GM21717 (cell line): ENCODE results near the gene TGFB3.
A peak's percentile ranks its signal among the peaks of the same experiment; 100 is the strongest.
"Not testable (repeated sequence)": the region's sequence is repeated elsewhere in the genome, so short reads cannot be mapped to it uniquely, and the experiment has no call there.

Experiments used
- ATAC-seq: cut with Tn5 transposase; IDR thresholded peaks from one replicate; pipeline ENCODE4 v1.9.1; 2021; ENCODE audit warnings: mild to moderate bottlenecking, moderate library complexity; ENCODE audit not compliant: unreplicated experiment

TGFB3 gene

DNA sequence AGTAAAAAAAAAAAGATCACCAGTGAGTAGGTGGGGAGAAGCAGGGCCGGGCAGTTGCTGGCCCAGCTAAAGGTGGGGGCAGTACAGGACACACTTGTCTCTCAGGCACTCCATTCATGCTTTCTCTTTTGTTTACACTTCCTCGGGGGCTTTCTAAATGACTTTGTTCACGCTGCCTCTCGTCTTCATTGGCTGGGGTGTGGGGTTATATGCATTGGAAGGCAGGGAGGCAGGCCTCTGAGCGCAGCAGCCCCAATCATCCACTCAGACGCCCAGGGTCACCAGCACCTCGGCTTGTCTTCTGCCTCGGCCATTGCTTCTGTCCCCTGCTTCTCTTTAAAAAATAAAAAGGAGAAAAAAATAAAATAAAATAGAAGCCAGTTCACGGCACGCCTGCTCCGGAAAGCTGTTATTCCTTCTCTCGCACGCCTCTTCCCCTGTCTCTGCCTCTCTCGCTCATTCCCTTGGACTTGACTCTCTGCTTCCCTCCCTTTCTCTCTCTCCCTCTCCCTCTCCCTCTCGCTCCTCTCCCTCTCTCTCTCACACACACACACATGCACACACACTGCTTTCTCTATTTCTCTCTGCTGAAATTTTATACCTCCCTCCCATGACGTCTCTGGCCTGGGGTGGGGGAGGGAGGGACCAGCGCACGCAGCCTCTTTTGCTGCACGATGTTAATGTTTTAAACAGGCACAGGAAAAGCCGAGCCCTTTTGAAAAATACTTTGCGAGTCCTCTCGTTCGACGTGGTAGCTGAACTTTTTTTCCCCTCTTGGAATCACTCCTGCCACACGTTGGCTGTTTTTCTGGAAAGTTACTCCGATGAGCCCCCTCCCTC is at the start of gene TGFB3:
TSS of gene TGFB3 (minus strand) at position 570 of the 840 bp plus-strand sequence. CDS start 1,102 bp downstream, outside the sequence.
- ATAC-seq = peak; percentile 54

DNA sequence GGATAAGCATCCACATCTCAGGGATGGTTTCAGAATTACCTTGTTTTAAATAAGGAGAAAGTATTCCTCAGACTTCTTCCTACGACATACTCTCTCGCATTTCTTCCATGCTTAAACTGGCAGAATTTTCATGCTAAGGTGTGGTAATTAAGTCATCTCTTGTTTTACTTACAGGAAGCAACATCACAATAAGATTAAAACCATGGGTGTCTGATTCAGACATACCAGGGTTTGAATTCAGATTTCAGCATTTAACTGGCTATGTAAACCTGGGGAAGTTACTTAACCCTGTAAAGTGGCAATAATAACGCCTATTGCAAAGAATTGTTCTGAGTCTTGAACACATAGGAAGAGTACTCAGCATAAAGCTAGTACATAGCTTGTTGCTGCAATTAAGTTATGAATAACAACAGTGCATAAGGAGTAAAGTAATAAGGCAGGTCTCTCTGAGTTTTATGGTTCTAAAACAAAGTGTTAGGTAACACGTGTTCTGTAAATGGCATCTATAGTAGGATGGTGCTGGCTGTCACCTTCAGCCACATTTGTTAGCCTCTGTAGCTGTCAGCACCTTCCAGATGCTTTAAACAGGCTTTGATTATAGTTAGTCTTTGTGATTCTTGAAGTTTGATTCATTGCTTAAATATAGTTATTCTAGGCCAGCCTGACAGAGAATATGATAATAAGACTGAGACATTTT is 42.6 kb upstream of the TGFB3 start:
- ATAC-seq = no peak

DNA sequence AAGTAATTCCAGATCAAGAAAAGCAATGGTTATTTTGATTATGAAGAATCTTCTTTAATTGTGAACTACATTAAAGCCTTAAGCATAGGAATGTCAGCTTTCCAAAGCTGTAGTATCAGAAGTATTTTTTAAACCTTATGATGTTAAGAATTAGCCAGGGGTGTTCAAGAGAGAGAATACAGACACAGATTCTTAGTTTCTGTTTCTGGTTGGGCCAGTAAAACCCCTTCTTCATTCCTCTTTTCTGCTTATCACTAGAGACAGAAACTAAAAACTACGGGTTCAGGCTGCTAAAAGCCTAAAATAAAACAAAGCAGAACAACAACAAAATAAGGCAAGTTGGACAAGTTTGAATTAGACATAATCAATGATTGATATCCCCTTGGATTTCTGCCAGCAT is 42.0 kb upstream of the TGFB3 start:
- ATAC-seq = no peak

DNA sequence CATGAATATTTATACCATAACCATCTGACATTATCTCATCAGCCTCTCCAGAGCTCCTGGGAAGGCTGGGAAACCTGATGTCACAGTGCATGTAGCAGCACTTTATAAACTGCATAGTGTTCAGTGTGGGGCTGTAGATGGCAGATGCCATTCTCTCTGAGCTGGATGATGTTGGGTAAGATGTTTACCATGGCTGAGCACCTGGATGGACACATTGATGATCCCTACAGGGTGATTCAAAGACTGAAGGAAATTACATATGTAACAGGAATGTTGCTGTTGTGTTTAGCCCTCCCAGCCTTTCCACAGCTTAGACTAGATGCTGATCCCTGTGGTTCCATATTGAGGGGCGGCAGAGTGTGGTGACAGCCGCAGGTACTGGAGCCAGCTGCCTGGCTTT is 41.2 kb upstream of the TGFB3 start:
- no peak for ATAC-seq

DNA sequence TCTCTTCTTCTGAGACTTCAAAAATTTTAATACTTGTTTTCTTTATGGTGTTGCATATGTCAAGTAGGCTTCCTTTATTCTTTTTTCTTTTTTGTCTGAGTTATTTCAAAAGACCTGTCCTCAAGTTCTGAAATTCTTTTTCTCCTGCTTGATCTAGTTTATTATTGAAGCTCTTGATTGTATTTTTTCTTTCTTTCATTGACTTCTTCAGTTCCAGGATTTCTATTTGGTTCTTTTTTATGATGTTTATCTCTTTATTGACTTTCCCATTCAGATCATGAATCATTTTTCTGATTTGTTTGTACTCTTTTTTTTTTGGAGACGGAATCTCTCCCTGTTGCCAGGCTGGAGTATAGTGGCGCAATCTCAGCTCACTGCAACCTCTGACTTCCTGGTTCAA is 37.9 kb upstream of the TGFB3 start:
- ATAC-seq = no peak

DNA sequence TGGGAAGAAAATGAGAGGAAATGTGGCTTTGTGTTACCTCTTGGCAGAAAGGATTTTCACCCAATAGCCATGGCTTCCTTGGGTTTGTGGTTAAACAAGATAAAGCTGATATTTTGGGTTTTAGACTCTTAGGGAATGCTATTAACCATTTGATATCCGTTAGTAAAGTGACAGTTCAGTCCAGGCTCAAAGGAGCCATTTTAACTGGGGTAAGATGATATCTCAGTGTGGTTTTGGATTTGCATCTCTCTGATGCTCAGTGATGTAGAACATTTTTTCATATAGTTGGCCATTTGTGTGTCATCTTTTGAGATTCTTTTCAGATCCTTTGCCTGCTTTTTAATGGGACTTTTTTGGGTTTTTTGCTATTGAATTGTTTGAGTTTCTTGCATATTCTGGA is 33.9 kb upstream of the TGFB3 start:
- no peak for ATAC-seq

DNA sequence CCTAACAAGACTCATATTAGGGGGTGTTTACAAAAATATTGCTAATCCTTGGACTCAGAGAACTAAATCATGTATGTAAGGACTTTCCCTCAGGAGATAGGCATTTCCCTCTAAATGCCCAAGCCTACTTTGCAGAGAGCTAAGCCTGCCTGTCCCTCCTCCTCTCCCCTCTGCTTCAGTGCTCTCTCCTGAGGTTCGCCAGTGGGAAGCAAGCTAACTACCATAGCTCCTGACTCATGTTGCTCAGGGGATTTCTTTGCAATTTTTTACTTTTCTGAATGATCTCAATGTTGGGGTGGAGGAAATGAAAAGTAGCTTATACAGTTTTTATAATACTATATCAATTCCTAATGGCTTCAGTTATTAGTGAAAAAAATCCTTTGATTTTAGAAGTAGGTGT is 33.4 kb upstream of the TGFB3 start:
- ATAC-seq = no peak

DNA sequence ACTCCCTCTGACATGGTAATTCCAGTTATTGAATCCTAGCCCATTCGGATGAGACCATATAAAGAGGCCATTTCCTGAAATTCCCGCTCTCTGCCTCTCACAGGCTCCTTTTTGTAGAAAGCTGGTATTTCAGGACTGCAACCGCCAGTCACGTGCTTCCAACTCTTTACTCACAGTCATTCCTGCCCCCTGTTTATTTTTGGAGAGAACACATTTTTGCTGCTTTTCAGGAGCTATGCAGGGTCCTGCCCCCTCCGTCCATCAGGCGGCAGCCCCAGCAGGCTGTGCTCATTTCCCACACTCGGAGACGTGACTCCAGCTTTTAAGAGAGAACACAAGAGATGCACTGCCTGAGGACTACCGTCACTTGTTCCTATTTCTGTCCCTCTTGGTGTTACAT is 30.6 kb upstream of the TGFB3 start:
- ATAC-seq = no peak

DNA sequence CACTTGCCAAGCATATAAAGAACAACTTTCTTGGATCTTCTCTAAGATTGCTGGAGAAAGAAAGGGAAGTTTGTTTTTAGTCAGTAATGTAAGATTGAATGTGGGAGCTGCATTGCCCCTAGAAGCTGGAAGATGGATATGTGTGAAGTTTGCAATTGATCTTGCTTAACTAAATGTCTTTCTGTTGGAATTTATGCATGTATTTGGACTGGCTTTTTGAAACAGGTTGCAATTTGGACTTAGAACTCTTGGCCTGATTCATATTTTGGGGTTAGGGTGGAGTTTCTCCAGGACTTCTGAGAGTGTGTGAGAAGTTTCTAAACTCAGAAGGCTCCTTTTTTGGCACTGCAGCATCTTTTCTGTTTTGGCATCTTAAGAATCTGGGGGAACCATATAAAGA is 30.1 kb upstream of the TGFB3 start:
- ATAC-seq = no peak

DNA sequence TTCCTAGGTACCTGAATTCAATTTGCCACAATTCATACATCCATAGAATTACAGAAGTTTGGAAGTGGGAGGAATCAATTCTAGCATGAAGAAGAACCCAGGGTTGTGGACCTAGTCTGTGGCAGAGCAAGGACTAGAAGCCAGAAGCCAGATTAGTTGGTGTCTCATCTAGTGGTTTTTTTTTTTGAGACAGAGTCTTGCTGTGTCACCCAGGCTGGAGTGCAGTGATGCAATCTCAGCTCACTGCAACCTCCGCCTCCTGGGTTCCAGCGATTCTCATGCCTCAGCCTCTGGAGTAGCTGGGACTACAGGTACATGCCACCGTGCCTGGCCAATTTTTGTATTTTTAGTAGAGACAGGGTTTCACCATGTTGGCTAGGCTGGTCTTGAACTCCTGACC is 27.8 kb upstream of the TGFB3 start:
- not testable (repeated sequence) for ATAC-seq

DNA sequence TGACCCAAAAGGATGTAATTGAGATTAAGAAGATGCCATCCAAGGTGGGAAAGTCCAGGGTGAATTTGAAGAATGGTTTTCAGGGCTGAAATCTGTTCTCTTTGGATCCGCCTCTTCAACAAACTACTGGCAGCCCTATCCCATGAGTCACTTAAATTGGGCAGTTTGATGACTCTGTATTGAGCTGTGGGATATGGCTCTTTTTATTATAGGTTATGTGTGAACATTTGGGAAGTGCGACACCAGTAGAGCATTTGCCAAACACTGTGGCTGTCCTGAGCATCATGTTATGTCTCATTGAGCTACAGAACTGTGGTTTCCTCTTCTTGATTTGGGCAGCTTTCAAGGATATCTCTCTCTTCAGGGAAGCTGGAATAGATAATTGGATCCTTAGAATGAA is 26.1 kb upstream of the TGFB3 start:
- ATAC-seq = no peak

DNA sequence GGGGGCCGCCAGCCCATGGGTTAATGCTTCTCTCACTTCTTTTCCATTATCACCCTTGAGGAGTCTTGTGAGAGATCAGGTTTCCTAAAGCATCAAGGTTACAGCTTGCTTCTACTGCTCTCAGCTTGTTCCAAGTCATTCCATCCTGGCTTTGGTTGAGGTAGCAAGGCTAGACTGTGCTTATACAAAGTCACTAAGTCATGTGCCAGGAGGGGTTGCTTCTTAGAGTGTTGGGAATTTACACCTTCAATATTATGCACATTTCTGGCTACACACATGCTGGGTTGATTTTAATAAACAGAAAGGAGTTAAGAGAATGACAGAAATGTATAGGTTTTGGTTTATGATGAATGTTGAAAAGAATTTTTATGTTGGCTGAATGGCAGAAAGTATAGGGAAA is 25.6 kb upstream of the TGFB3 start:
- no peak for ATAC-seq

DNA sequence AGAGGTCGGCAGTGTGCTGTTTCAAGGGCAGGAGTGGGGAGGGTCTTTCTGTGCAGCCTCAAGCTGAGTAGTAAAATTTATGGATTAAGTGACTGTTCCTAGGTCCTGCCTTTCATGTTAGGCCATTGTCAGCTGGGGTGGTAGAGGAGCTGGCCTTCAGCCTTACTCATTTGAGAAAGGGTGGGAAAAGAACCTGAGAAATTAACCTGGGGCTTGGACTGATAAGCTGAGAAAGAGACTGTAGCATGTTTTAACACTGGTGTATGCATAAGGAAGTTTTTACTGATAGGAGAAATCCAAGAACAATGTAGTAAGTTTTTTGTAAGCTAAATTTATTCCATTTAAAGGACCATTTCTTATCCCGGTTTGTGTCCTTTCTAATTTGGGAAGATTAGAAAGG is 24.5 kb upstream of the TGFB3 start:
- ATAC-seq = no peak

DNA sequence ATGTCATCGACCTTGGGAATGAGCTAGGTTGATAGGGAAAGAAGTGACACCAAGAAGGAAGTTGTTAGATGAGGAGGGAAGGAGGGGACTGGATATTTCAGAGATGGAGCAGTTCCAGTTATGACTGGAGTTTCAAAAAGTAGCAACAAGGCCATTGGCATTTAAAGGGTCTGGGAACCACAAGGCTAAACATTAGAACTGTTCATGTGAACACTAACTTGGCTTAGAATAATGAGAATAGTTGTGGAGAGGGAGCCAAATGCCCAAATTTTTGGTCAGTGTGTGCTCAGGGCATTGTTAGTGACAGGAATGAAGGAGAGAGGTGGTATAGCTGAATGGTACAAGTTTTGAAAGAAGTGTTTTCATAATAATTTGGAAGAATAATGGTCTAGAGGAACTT is 20.6 kb upstream of the TGFB3 start:
- no peak for ATAC-seq

DNA sequence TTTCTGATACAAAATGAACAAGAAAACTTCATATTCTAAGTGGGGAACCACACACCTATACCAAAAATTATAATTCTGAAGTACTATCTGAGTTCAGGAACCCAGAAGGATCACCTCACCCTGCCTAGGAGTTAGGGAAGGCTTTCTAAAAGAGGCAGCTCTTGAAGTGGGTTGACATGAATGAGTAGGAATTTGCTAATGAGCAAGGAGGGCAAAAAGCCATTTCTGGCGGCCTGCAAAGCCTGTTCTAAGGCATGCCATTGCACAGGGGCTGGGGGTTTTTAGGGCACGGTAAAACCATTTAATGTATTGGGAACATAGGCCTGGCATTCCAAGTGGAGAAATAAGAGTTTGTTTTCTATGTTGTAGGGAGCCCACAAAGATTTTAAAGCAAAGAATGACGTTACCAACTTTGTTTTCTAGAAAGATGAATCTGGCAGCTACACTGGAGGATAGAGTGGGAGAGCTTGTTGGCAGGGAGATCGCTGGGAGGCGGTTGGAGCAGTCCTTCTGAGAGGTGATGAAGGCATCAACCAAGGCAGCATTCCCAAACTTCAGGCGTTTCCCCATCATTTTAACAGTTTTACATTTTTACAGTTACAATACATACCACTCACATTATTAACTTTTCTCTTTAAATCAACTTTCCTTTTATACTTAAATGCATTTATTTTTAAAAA is 17.9 kb upstream of the TGFB3 start:
- no peak for ATAC-seq

DNA sequence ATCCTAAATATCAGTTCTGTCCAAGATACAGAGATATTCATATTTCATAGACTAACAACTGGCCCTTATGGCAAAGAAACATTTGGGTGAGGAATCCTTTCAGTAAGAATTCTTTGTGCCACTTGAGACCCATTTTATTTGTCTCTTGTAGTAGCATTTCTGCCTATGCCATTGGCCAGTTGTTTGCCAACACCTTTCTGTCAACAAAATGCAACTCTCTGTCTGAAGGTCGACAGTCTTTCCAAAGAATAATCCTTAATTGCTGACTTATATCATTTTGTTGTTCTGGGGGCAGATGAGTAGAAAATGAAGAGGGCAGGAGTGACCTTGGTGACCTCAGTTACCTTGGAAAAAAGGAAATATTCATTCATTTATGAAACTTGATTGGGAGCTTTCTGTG is 14.7 kb upstream of the TGFB3 start:
- no peak for ATAC-seq

DNA sequence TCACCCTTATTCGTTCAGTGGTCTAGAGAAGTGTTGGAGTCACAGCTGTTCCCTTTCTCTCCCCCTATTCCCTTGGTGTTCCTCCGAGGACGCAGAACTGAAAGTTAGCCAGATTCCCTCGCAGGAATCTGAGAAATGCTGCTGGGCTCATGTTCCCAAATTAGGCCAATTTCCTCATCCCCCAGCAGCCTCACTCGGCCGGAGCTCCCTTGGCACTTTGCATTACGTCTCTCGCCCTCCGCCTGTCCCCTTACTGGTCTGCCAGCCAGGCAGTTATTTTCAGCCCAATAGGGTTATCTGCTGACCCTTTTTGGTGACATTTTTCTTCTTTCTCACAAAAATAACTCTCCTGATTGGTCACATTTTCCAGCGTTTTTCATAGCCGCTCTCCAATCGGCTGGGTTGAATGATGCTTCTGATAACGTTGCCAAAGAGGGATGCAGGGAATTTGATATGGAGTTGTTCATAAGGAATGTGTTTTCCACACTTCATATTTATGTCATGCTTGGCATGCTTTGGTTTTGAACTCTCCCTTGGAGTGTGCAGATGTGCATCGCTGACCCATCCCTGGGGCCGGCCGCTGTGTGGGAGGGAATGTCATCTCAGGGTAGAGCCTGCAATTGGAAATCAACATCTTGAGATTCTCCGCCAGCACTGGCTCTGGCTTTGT is 13.7 kb upstream of the TGFB3 start:
- no peak for ATAC-seq

DNA sequence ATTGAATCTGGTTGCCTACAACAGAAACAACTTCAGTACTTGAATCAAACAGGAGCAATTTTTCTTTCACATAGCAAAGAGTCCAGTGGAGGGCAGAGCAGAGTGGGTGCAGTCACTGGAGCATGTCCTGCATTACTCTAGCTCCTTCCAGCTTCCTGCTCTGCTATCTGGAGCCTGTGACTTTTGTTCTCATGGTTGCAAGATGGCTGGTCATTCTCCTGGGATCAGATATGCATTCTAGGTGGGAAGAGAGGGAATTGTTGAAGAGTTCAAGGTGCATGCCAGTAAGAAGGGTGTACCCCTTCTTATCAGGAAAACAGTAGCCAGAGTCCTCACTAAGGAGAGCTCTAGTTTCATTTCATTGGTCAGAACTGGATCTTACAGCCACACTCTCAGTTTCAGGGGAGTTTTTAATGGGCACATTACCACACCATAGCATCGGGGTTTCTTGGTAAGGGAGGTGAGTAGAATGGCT is 11.8 kb upstream of the TGFB3 start:
- peak; percentile 62 for ATAC-seq

DNA sequence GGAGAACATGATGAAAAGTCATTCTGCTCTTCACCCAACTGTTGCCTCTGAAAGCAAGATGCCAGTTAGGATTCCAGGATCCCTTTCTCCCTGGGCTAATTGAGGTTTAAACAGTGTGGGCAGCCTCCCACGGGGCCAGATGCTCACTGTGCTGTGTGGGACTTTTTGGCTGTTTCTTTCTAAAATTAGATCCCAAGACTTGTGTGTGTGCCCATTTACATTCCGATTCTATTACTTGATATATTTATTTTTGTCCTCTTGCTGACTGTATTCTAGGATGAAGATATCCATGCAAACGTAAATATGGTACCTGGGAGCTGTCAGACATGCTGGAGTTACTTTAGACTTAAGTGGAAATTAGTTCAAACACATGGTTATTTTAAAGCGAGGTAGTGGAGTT is 10.0 kb upstream of the TGFB3 start:
- ATAC-seq = no peak

DNA sequence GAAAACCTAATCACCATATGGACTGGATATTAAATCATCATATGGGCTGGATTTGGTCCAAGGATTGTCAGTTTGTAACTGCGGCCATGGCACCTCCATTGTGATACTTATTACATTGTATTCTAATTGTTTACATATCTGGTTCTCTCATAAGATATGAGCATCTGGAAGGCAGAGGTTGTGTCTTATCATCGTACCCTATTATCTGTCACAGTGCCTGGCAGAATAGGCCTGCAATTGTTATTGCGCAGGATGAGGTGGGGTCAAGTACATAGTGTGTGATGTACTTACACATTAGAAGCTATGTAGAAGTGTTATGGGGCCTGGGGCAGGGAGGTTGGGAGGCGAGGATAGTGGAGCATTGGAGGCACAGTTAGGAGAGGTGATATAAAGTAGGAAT is 8.5 kb upstream of the TGFB3 start:
- ATAC-seq = no peak

DNA sequence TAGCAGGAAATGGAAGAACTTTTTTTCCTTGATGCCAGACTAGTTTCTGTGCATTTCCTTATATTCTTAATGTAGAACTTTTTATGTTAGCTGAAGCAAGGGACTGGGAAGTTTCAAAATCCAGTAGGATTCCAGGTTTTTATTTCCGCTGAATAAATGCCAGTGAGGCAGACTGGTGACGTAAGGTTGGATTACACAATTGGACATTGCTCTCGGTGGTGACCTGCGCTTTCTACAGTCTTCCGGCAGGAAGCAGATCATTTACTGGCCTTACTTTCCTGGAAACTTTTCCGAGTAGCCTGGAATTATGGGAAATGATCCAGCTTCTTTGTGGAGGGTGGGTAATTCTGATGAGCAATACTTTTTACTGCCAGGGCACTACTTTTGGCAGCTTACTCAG is 7.3 kb upstream of the TGFB3 start:
- ATAC-seq = no peak
